HFFc6 (cell line): Measurements from ENCODE around the gene POLR3G. TPM values are rescaled to one million over a fixed set of nuclear protein-coding genes. Genes with fewer than 3 reads are reported as not detected.
A peak's percentile ranks its signal among the peaks of the same experiment; 100 is the strongest.

ENCODE experiments used
- DNase-seq: peaks from one replicate; pipeline ENCODE4 v3.0.0-alpha.2; 2018
- H3K27ac Mint-ChIP-seq: 2 replicates; pipeline ENCODE4 v1.8.0; 2020; ENCODE audit warnings: mild to moderate bottlenecking, mixed read lengths
- H3K27me3 Mint-ChIP-seq: 2 replicates; pipeline ENCODE4 v1.8.0; 2021; ENCODE audit warnings: mild to moderate bottlenecking, moderate library complexity, mixed read lengths; ENCODE audit not compliant: insufficient read depth
- H3K36me3 Mint-ChIP-seq: 2 replicates; pipeline ENCODE4 v1.8.0; 2021; ENCODE audit warnings: low read depth, mixed read lengths
- H3K4me1 Mint-ChIP-seq: 2 replicates; pipeline ENCODE4 v1.8.0; 2020; ENCODE audit warnings: low read depth, mixed read lengths
- H3K4me3 Mint-ChIP-seq: 2 replicates; pipeline ENCODE4 v1.8.0; 2020; ENCODE audit warnings: mild to moderate bottlenecking, moderate library complexity, mixed read lengths
- H3K9me3 Mint-ChIP-seq: 2 replicates; pipeline ENCODE4 v1.8.0; 2020; ENCODE audit warnings: mild to moderate bottlenecking, mixed read lengths
- CTCF ChIP-seq: fragments of 200-600 bp; sonication (generic); IDR thresholded peaks from 2 replicates; pipeline ENCODE4 v1.5.0; 2021; ENCODE audit warnings: antibody characterized with exemption, mild to moderate bottlenecking
- total RNA-seq, 6 experiments: library from RNA; stranded (reverse); fragmentation: NEBNext Ultra II Directional; extraction: Animal tissue kit (Norgen Biotek cat#: 25700); gene quantifications; 2 replicates in 1 of 6; 3 replicates in 5 of 6; pipeline ENCODE4 v1.2.3, GENCODE V29; 2021

Gene POLR3G
- total RNA-seq, 6 experiments from 2014 or later, result 6.7 to 17.0 (median 15.3) TPM

GRCh38 chr5:90557871-90558270, 83.2 kb downstream of the POLR3G start:
- H3K27me3 Mint-ChIP-seq, result peaks cover 21% of the 10 kb centered on the region

GRCh38 chr5:90558344-90559192, 83.9 kb downstream of the POLR3G start, which contains the start of gene ADGRV1:
TSS of gene ADGRV1 (plus strand) at chr5:90558797. CDS start at chr5:90558896, 99 bp downstream.
- TF ChIP-seq CTCF, result no peak
- Mint-ChIP-seq H3K4me1 (no peaks in the 10 kb centered on the region), H3K36me3 (no peaks in the 10 kb centered on the region), H3K27me3 (peaks cover 21% of the 10 kb centered on the region), H3K27ac (no peak within 1 kb of the TSS), H3K4me3 (peak within 1 kb of the TSS; percentile 35; the same call in 1 of the 2 replicates), H3K9me3 (no peaks in the 10 kb centered on the region)
- DNase-seq, result no peak

More at GRCh38 chr5:90557871-90558270, 83.2 kb downstream of the POLR3G start:
- no peak for DNase-seq
- Mint-ChIP-seq H3K36me3 (no peaks in the 10 kb centered on the region), H3K4me1 (no peaks in the 10 kb centered on the region), H3K27ac (no peak overlapping the region), H3K4me3 (peak overlapping the region; percentile 35; the same call in 1 of the 2 replicates), H3K9me3 (no peaks in the 10 kb centered on the region)
- no peak for TF ChIP-seq CTCF

- no peak for DNase-seq
- H3K9me3 Mint-ChIP-seq, result no peaks in the 10 kb centered on the region
- H3K36me3 Mint-ChIP-seq, result no peaks in the 10 kb centered on the region
- peaks cover 17% of the 10 kb centered on the region for H3K27me3 Mint-ChIP-seq
- no peak overlapping the region for H3K27ac Mint-ChIP-seq
- H3K4me3 Mint-ChIP-seq, result no peak overlapping the region
- TF ChIP-seq CTCF, result no peak
- no peaks in the 10 kb centered on the region for H3K4me1 Mint-ChIP-seq
These were observed 86.1 kb downstream of the POLR3G start for GRCh38 chr5:90560771-90561170.

- Mint-ChIP-seq H3K27me3 (peaks cover 14% of the 10 kb centered on the region), H3K4me1 (no peaks in the 10 kb centered on the region), H3K9me3 (no peaks in the 10 kb centered on the region), H3K36me3 (no peaks in the 10 kb centered on the region), H3K4me3 (no peak overlapping the region), H3K27ac (no peak overlapping the region)
- TF ChIP-seq CTCF, result no peak
- DNase-seq, result no peak
These were observed 87.1 kb downstream of the POLR3G start for GRCh38 chr5:90561766-90562165.

GRCh38 chr5:90562341-90562740, 87.7 kb downstream of the POLR3G start:
- Mint-ChIP-seq H3K36me3 (no peaks in the 10 kb centered on the region), H3K9me3 (no peaks in the 10 kb centered on the region), H3K4me1 (no peaks in the 10 kb centered on the region), H3K27ac (no peak overlapping the region), H3K4me3 (no peak overlapping the region), H3K27me3 (peaks cover 14% of the 10 kb centered on the region)
- no peak for DNase-seq
- no peak for TF ChIP-seq CTCF
